ENCODE data around the gene RRP36.

RRP36 gene

DNA sequence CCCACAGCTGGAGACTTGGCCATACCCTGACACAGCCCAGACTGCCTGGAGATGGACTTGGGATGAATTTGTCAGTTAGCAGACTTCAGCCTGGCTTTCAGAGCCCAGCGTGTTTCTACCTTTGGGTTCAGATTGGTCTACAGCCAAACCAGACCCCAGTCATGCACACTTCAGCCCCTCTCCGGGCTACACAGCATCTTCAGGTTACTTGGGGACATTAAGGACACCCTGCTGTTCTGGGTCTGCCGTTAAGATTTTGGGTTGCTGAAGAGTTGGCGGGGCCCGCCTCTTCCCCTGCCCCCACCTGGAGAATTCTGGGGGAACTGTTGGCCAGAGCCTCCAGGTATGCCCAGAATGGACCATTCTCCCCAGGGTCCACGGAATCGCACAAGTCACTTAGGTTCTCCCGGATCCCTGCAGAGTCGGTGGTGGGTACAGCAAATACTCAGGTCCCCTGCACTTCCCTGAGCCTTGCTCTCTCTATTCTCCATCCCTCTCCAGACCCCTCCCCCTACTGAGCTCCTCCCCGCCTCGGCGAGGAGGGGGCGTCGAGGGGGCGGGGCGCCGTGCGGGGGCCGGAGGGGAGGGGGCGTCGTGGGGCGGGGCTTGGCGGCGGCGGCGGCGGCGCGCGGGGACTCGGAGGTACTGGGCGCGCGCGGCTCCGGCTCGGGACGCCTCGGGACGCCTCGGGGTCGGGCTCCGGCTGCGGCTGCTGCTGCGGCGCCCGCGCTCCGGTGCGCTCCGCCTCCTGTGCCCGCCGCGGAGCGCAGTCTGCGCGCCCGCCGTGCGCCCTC is 54.4 kb downstream of the RRP36 start, which contains the start of gene PTK7:
Gene PTK7 (plus strand): TSS at position 645 of the 794 bp plus-strand sequence. CDS start 175 bp downstream, outside the sequence.
- peak within 1 kb of the TSS; percentile 98 for H3K9ac ChIP-seq (ENCODE audit: low read depth, low read length, poor library complexity)
- peak within 1 kb of the TSS; percentile 24 for H3K4ac ChIP-seq (ENCODE audit: low read length)
- peak within 1 kb of the TSS; percentile 68 for H2BK15ac ChIP-seq (ENCODE audit: low read length)
- H3K9me3 ChIP-seq (replicated peaks in 1 of 2; ENCODE audit: control insufficient read depth in 2 of 2, insufficient read depth in 1 of 2, low read depth in 1 of 2, low read length in 2 of 2) = no peaks in the 10 kb centered on the region
- H4K8ac ChIP-seq (ENCODE audit: low read depth, low read length) = no peak within 1 kb of the TSS
- peak within 1 kb of the TSS; percentile 59 for H3K4me2 ChIP-seq (ENCODE audit: insufficient read depth, low read length, poor library complexity, severe bottlenecking)
- peak within 1 kb of the TSS; percentile 96 for H2AFZ ChIP-seq (ENCODE audit: low read length)
- peak within 1 kb of the TSS; percentile 92 for H3K14ac ChIP-seq (ENCODE audit: low read length)
- peak within 1 kb of the TSS; percentile 98 for H3K18ac ChIP-seq (ENCODE audit: low read length)
- peak within 1 kb of the TSS; percentile 95 for H3K23ac ChIP-seq (ENCODE audit: low read depth, low read length, poor library complexity)
- peak within 1 kb of the TSS; percentile 93 for H2BK12ac ChIP-seq (ENCODE audit: low read length)
- H3K79me1 ChIP-seq (ENCODE audit: low read depth, low read length) = peaks cover 4% of the 10 kb centered on the region
- H3K27ac ChIP-seq (replicated peaks; ENCODE audit: low read length) = peak within 1 kb of the TSS; percentile 65
- peaks cover 2 to 7% of the 10 kb centered on the region in 2 donors for H3K36me3 ChIP-seq (replicated peaks in 1 of 2; ENCODE audit: control insufficient read depth in 2 of 2, insufficient read depth in 2 of 2, low read length in 2 of 2)
- H2BK120ac ChIP-seq (ENCODE audit: low read depth, low read length) = peak within 1 kb of the TSS; percentile 81
- no peaks in the 10 kb centered on the region for H3K27me3 ChIP-seq (ENCODE audit: control insufficient read depth in 3 of 3, insufficient read depth in 3 of 3, low read depth in 1 of 3, low read length in 3 of 3)
- peaks cover 18 to 24% of the 10 kb centered on the region in 2 donors for H3K4me1 ChIP-seq (ENCODE audit: control insufficient read depth in 2 of 2, insufficient read depth in 1 of 2, low read depth in 1 of 2, low read length in 2 of 2)
- no peak within 1 kb of the TSS for H4K91ac ChIP-seq (ENCODE audit: low read depth, low read length, poor library complexity)
- peak within 1 kb of the TSS; percentile 95 for H2BK5ac ChIP-seq (ENCODE audit: low read length)
- H2AK5ac ChIP-seq (ENCODE audit: low read depth, low read length) = peak within 1 kb of the TSS; percentile 87
- DNase-seq (ENCODE audit: low spot score) = peak; percentile 83
- H3K4me3 ChIP-seq (ENCODE audit: low read length in 2 of 2) = peak within 1 kb of the TSS; percentile 89 to 98
- no CpG with 5 or more reads among the region's 60 CpGs for WGBS, 2 donors (ENCODE audit: extremely low coverage in 2 of 2, insufficient read length in 2 of 2, insufficient replicate concordance in 1 of 2)

DNA sequence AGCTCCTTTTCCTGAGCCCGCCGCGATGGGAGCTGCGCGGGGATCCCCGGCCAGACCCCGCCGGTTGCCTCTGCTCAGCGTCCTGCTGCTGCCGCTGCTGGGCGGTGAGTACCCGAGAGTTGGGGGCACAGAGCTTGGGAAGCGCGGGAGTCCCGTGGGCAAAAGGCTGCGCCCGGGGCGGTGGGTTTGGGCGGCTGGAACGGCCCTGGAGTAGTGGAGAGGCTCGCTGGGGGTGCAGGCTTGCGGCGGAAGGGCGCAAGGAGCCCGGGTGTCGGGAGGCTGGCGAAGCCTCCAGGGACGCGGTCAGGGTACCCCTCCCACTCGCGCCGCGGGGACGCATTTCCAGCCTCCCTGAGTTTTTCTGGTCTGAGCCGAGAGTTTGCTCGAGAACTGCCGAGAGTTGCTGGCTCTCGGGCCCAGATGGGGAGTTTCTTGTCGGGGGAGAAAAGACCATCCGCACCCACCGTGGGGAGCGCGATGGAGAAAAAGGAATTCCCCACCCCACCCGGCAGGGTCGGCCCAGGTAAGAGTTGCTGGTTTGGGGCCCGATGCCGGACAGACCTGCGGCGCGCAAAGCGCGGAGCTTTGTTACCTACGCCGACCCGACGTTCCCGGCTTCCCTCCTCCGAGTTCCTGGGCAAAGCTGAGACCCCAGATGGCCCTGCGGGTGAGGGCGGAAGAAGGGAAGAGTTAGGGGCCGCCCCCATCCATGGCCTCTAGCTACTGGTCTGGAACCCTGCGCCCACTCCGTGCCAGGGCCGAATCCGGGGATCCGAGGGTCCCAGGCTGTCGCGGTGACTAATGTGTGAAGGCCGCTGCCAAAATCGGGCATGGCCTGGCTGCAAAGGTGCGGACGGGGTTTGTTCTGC is 55.3 kb downstream of the RRP36 start:
- peak overlapping the region; percentile 96 for H2AFZ ChIP-seq (ENCODE audit: low read length)
- H3K14ac ChIP-seq (ENCODE audit: low read length) = peak overlapping the region; percentile 92
- H2BK15ac ChIP-seq (ENCODE audit: low read length) = peak overlapping the region; percentile 68
- peak overlapping the region; percentile 93 for H2BK12ac ChIP-seq (ENCODE audit: low read length)
- H3K9me3 ChIP-seq (replicated peaks in 1 of 2; ENCODE audit: control insufficient read depth in 2 of 2, insufficient read depth in 1 of 2, low read depth in 1 of 2, low read length in 2 of 2) = no peaks in the 10 kb centered on the region
- peaks cover 4% of the 10 kb centered on the region for H3K79me1 ChIP-seq (ENCODE audit: low read depth, low read length)
- peak overlapping the region; percentile 59 for H3K4me2 ChIP-seq (ENCODE audit: insufficient read depth, low read length, poor library complexity, severe bottlenecking)
- H4K8ac ChIP-seq (ENCODE audit: low read depth, low read length) = no peak overlapping the region
- H3K9ac ChIP-seq (ENCODE audit: low read depth, low read length, poor library complexity) = peak overlapping the region; percentile 98
- H2BK120ac ChIP-seq (ENCODE audit: low read depth, low read length) = peak overlapping the region; percentile 81
- H3K18ac ChIP-seq (ENCODE audit: low read length) = peak overlapping the region; percentile 98
- peaks cover 2 to 7% of the 10 kb centered on the region in 2 donors for H3K36me3 ChIP-seq (replicated peaks in 1 of 2; ENCODE audit: control insufficient read depth in 2 of 2, insufficient read depth in 2 of 2, low read length in 2 of 2)
- peak overlapping the region; percentile 87 for H2AK5ac ChIP-seq (ENCODE audit: low read depth, low read length)
- no CpG with 5 or more reads among the region's 72 CpGs for WGBS, 2 donors (ENCODE audit: extremely low coverage in 2 of 2, insufficient read length in 2 of 2, insufficient replicate concordance in 1 of 2)
- peak overlapping the region; percentile 65 for H3K27ac ChIP-seq (replicated peaks; ENCODE audit: low read length)
- no peaks in the 10 kb centered on the region for H3K27me3 ChIP-seq (ENCODE audit: control insufficient read depth in 3 of 3, insufficient read depth in 3 of 3, low read depth in 1 of 3, low read length in 3 of 3)
- H3K4ac ChIP-seq (ENCODE audit: low read length) = peak overlapping the region; percentile 24
- peak overlapping the region; percentile 95 for H2BK5ac ChIP-seq (ENCODE audit: low read length)
- peak overlapping the region; percentile 89 to 98 for H3K4me3 ChIP-seq (ENCODE audit: low read length in 2 of 2)
- peaks cover 18 to 21% of the 10 kb centered on the region in 2 donors for H3K4me1 ChIP-seq (ENCODE audit: control insufficient read depth in 2 of 2, insufficient read depth in 1 of 2, low read depth in 1 of 2, low read length in 2 of 2)
- DNase-seq (ENCODE audit: low spot score) = no peak
- H4K91ac ChIP-seq (ENCODE audit: low read depth, low read length, poor library complexity) = no peak overlapping the region
- peak overlapping the region; percentile 95 for H3K23ac ChIP-seq (ENCODE audit: low read depth, low read length, poor library complexity)

DNA sequence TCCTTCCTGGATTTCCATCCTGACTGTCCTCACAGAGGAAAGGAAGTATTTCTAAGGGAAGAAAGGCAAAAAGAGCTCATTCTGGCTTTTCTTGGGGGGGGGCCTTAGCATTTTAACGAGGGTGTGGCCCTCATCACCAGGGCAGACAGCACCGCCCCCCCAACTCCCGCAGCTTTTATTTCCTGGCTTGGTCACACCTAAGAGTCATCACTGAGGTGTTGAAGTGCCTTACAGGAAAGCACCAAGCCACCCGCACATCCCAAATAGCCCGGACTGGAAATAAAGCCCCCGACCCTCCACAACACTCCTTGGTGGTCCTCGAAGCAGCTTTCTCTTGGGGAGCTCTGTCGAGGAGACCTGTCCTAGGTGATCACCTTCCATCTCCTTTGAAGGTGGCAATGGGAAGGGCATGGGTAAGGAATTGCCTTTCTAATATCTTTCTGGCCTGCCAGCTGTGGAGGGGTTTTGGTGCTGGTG is 55.9 kb downstream of the RRP36 start:
- DNase-seq (ENCODE audit: low spot score) = no peak
- H3K27ac ChIP-seq (replicated peaks; ENCODE audit: low read length) = no peak overlapping the region

More for the DNA sequence above, 55.9 kb downstream of the RRP36 start:
- Histone ChIP-seq H3K27me3 (ENCODE audit: control insufficient read depth in 3 of 3, insufficient read depth in 3 of 3, low read depth in 1 of 3, low read length in 3 of 3) (no peaks in the 10 kb centered on the region), H3K4ac (ENCODE audit: low read length) (no peak overlapping the region), H2BK15ac (ENCODE audit: low read length) (no peak overlapping the region), H3K4me1 (ENCODE audit: control insufficient read depth in 2 of 2, insufficient read depth in 1 of 2, low read depth in 1 of 2, low read length in 2 of 2) (peaks cover 18 to 21% of the 10 kb centered on the region in 2 donors), H3K14ac (ENCODE audit: low read length) (no peak overlapping the region), H4K8ac (ENCODE audit: low read depth, low read length) (no peak overlapping the region), H3K23ac (ENCODE audit: low read depth, low read length, poor library complexity) (no peak overlapping the region), H2AFZ (ENCODE audit: low read length) (peak overlapping the region; percentile 96), H3K4me2 (ENCODE audit: insufficient read depth, low read length, poor library complexity, severe bottlenecking) (peak overlapping the region; percentile 59), H3K36me3 (replicated peaks in 1 of 2; ENCODE audit: control insufficient read depth in 2 of 2, insufficient read depth in 2 of 2, low read length in 2 of 2) (peaks cover 2 to 7% of the 10 kb centered on the region in 2 donors), H3K79me1 (ENCODE audit: low read depth, low read length) (peaks cover 4% of the 10 kb centered on the region), H2BK120ac (ENCODE audit: low read depth, low read length) (no peak overlapping the region), H3K9ac (ENCODE audit: low read depth, low read length, poor library complexity) (peak overlapping the region; percentile 98), H3K9me3 (replicated peaks in 1 of 2; ENCODE audit: control insufficient read depth in 2 of 2, insufficient read depth in 1 of 2, low read depth in 1 of 2, low read length in 2 of 2) (no peaks in the 10 kb centered on the region), H2BK5ac (ENCODE audit: low read length) (peak overlapping the region; percentile 95), H3K4me3 (ENCODE audit: low read length in 2 of 2) (peak overlapping the region; percentile 89 to 98), H2BK12ac (ENCODE audit: low read length) (no peak overlapping the region), H2AK5ac (ENCODE audit: low read depth, low read length) (no peak overlapping the region), H3K18ac (ENCODE audit: low read length) (peak overlapping the region; percentile 98), H4K91ac (ENCODE audit: low read depth, low read length, poor library complexity) (no peak overlapping the region)
- WGBS, 2 donors (ENCODE audit: extremely low coverage in 2 of 2, insufficient read length in 2 of 2, insufficient replicate concordance in 1 of 2) = no CpG with 5 or more reads among the region's 8 CpGs
